Mesendoderm (in vitro differentiated cells): Measurements from ENCODE around the gene IL3.

Experiments
- DNase-seq: peaks from one replicate; pipeline ENCODE4 v3.0.0; 2013
- H2AK5ac ChIP-seq: 2 replicates; pipeline ENCODE4 v1.6.1; 2013; ENCODE audit warnings: low read length, inconsistent platforms
- H2BK120ac ChIP-seq: 2 replicates; pipeline ENCODE4 v1.6.1; 2013; ENCODE audit warnings: low read depth, mild to moderate bottlenecking, low read length, moderate library complexity, mixed read lengths
- H2BK15ac ChIP-seq: replicated peaks from 2 replicates; pipeline ENCODE4 v1.6.1; 2013; ENCODE audit warnings: low read depth, mild to moderate bottlenecking, moderate library complexity
- H2BK5ac ChIP-seq: 2 replicates; pipeline ENCODE4 v1.6.1; 2013; ENCODE audit warnings: low read length, inconsistent platforms
- H3K18ac ChIP-seq: 2 replicates; pipeline ENCODE4 v1.6.1; 2013; ENCODE audit warnings: mild to moderate bottlenecking, low read length, mixed read lengths
- H3K23ac ChIP-seq: one replicate; pipeline ENCODE4 v1.6.1; 2013; ENCODE audit warnings: low read length
- H3K27ac ChIP-seq: 2 replicates; pipeline ENCODE4 v1.5.1; 2013; ENCODE audit warnings: low read depth, mild to moderate bottlenecking, inconsistent platforms, low read length, moderate library complexity
- H3K27me3 ChIP-seq: 2 replicates; pipeline ENCODE4 v1.6.1; 2013; ENCODE audit warnings: low read length, control low read depth, mild to moderate bottlenecking, inconsistent platforms; ENCODE audit not compliant: insufficient read depth, poor library complexity
- H3K36me3 ChIP-seq: 2 replicates; pipeline ENCODE4 v1.6.1; 2013; ENCODE audit warnings: low read length, inconsistent platforms; ENCODE audit not compliant: control insufficient read depth, insufficient read depth
- H3K4ac ChIP-seq: one replicate; pipeline ENCODE4 v1.6.1; 2013; ENCODE audit warnings: low read depth, mild to moderate bottlenecking, low read length, moderate library complexity
- H3K4me1 ChIP-seq: 2 replicates; pipeline ENCODE4 v1.6.1; 2013; ENCODE audit warnings: low read depth, low read length, inconsistent platforms; ENCODE audit not compliant: control insufficient read depth
- H3K4me2 ChIP-seq: 2 replicates; pipeline ENCODE4 v1.6.1; 2013; ENCODE audit warnings: low read length
- H3K4me3 ChIP-seq: 2 replicates; pipeline ENCODE4 v1.5.1; 2013; ENCODE audit warnings: mild to moderate bottlenecking, low read length
- H3K56ac ChIP-seq: one replicate; pipeline ENCODE4 v1.6.1; 2013; ENCODE audit warnings: low read length
- H3K79me1 ChIP-seq: 2 replicates; pipeline ENCODE4 v1.6.1; 2013; ENCODE audit warnings: low read length, inconsistent platforms
- H3K79me2 ChIP-seq: 2 replicates; pipeline ENCODE4 v1.6.1; 2013; ENCODE audit warnings: mild to moderate bottlenecking, low read length; ENCODE audit not compliant: control insufficient read depth, insufficient read depth
- H3K9ac ChIP-seq: 2 replicates; pipeline ENCODE4 v1.6.1; 2013; ENCODE audit warnings: low read length, inconsistent platforms
- H4K5ac ChIP-seq: one replicate; pipeline ENCODE4 v1.6.1; 2013; ENCODE audit warnings: low read length
- H4K8ac ChIP-seq: one replicate; pipeline ENCODE4 v1.6.1; 2013; ENCODE audit warnings: low read depth, mild to moderate bottlenecking, control low read depth, low read length, moderate library complexity
- WGBS: extraction: QIAGEN DNeasy Blood & Tissue Kit; methylation state at CpG from one replicate; pipeline ENCODE4 v1.1.7; 2013; ENCODE audit warnings: low lambda C conversion rate, missing lambda C conversion rate; ENCODE audit not compliant: insufficient coverage; ENCODE audit errors: extremely low coverage; 5-methylcytosine and 5-hydroxymethylcytosine counted together

The IL3 gene

DNA sequence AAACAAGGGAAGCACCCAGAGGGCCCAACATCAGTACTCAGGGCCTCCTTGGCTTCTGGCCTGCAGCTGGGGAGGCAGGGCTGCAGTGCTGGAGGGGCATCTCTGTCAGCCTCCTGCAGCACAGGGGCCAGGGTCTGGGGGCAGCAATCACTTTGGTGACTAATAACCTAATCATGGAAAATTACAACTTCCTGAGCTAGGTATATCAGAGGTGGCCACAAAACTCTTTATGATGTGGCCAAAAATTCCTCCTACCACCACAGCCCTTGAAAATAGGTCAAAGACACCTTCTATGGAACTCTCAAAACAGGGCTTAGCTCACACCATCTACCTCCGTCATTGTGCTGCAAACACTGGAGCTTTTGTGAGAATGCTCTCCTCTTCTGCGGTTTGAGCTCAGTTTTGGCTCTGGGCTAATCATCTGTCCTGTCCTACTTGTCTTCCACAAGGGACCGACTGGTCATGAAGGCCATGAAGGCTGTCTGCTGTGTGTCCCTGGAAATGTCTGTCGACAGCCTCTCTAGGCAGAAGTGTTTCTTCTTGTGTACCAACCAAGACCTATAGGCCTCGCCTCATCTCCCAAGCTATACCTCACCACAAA lies 41.7 kb downstream of the IL3 start:
- Histone ChIP-seq H4K8ac (no peak overlapping the region), H3K4me1 (no peaks in the 10 kb centered on the region), H3K36me3 (no peaks in the 10 kb centered on the region), H3K18ac (no peak overlapping the region), H4K5ac (no peak overlapping the region), H3K79me1 (no peaks in the 10 kb centered on the region), H3K56ac (no peak overlapping the region), H3K23ac (no peak overlapping the region), H3K27ac (no peak overlapping the region), H2BK5ac (no peak overlapping the region), H2AK5ac (no peak overlapping the region), H2BK15ac (no peak overlapping the region), H3K9ac (no peak overlapping the region), H2BK120ac (no peak overlapping the region), H3K4me3 (no peak overlapping the region), H3K27me3 (no peaks in the 10 kb centered on the region), H3K4ac (no peak overlapping the region), H3K79me2 (no peaks in the 10 kb centered on the region), H3K4me2 (no peak overlapping the region)
- DNase-seq: no peak
- no CpG with 5 or more reads among the region's 5 CpGs for WGBS

DNA sequence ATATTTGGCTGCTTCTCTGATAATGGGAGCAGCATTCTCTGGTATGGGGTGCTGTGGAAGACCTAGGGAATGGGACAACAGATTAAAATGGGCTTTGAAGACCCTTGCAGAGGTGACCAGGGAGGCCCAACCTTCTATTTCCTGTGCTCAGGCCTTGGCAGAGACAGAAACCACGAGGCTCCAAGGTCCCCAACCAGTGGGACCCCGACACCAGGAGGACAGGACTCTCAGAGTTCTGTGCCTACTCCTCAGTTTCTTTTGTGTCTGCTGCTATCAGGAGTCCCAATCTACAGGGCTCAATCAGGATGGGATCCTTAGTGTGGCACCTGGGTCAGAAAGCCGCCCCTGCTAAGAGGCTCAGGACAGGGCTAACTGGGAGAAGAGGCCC lies 42.5 kb downstream of the IL3 start:
- H3K18ac ChIP-seq: no peak overlapping the region
- no CpG with 5 or more reads among the region's 3 CpGs for WGBS
- no peak overlapping the region for H4K5ac ChIP-seq
- no peak overlapping the region for H2BK5ac ChIP-seq
- no peaks in the 10 kb centered on the region for H3K27me3 ChIP-seq
- DNase-seq: no peak
- no peak overlapping the region for H2BK15ac ChIP-seq
- no peaks in the 10 kb centered on the region for H3K4me1 ChIP-seq
- no peak overlapping the region for H3K23ac ChIP-seq
- no peak overlapping the region for H4K8ac ChIP-seq
- H3K9ac ChIP-seq: no peak overlapping the region
- H3K4me2 ChIP-seq: no peak overlapping the region
- H2BK120ac ChIP-seq: no peak overlapping the region
- H3K4me3 ChIP-seq: no peak overlapping the region
- H3K36me3 ChIP-seq: no peaks in the 10 kb centered on the region
- no peak overlapping the region for H3K4ac ChIP-seq
- no peak overlapping the region for H2AK5ac ChIP-seq
- H3K27ac ChIP-seq: no peak overlapping the region
- H3K56ac ChIP-seq: no peak overlapping the region
- no peaks in the 10 kb centered on the region for H3K79me1 ChIP-seq
- no peaks in the 10 kb centered on the region for H3K79me2 ChIP-seq

DNA sequence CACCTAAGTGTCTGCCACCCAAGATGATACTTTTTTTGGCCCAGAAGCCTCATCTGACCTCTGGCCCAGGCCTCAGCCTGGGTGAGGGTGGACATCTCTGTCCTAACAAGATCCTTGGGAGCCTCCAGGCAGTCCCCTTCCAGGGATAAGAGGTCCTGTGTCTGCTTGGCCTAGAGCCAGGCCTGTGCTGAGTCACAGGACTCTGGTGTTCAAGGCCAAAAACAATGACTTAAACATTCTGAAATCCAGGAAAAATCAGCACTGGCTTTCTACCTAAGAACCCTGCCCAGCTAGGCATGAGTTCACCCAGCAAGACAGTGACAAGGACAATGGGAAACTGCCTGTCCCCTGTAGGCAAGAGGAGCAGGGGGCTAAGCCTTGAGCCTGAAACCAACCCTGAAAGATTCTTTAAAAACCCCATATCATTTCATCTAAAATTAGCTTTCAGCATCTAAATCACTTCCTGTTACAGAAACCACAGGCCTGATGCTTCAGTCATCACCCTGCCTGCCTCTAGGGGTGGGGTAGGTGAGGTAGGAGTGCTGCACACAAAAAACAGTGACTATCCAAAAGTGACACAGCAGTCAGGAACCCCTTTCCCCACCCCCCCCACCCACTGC lies 43.0 kb downstream of the IL3 start:
- no peak for DNase-seq
- Histone ChIP-seq H3K27ac (no peak overlapping the region), H2BK15ac (no peak overlapping the region)

DNA sequence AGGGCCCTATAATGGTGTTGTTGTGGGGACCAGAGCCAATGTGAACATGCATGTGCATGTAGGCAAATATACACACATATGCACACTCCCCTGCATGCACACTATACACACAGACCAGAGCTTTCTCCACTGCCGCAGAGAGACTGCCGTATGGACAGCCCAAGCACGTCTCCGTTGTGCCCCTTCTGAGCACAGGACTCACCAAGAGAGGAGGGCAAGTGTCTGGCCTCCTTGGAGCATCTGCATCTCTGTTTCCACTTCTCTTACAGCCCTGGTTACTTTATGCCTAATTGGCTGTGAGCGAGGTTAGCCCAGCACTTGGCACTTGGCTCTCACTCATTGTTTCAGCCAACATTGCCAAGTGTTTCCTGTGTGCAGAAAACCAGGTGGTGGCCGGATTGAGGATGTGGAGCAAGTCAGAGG lies 43.5 kb downstream of the IL3 start:
- no peaks in the 10 kb centered on the region for H3K36me3 ChIP-seq
- WGBS: no CpG with 5 or more reads among the region's 6 CpGs
- no peak overlapping the region for H3K27ac ChIP-seq
- no peak overlapping the region for H3K23ac ChIP-seq
- H3K9ac ChIP-seq: no peak overlapping the region
- no peak overlapping the region for H2BK120ac ChIP-seq
- H2BK5ac ChIP-seq: no peak overlapping the region
- no peaks in the 10 kb centered on the region for H3K27me3 ChIP-seq
- H4K8ac ChIP-seq: no peak overlapping the region
- no peaks in the 10 kb centered on the region for H3K79me2 ChIP-seq
- no peak overlapping the region for H3K56ac ChIP-seq
- H4K5ac ChIP-seq: no peak overlapping the region
- DNase-seq: no peak
- H3K4me1 ChIP-seq: no peaks in the 10 kb centered on the region
- no peaks in the 10 kb centered on the region for H3K79me1 ChIP-seq
- H2AK5ac ChIP-seq: no peak overlapping the region
- H2BK15ac ChIP-seq: no peak overlapping the region
- H3K4me2 ChIP-seq: no peak overlapping the region
- no peak overlapping the region for H3K4me3 ChIP-seq
- no peak overlapping the region for H3K18ac ChIP-seq
- H3K4ac ChIP-seq: no peak overlapping the region

More for the DNA sequence above, 43.0 kb downstream of the IL3 start:
- Histone ChIP-seq H3K36me3 (no peaks in the 10 kb centered on the region), H3K18ac (no peak overlapping the region), H4K5ac (no peak overlapping the region), H3K4me1 (no peaks in the 10 kb centered on the region), H3K9ac (no peak overlapping the region), H3K27me3 (no peaks in the 10 kb centered on the region), H4K8ac (no peak overlapping the region), H3K4ac (no peak overlapping the region), H2AK5ac (no peak overlapping the region), H2BK120ac (no peak overlapping the region), H3K79me1 (no peaks in the 10 kb centered on the region), H3K4me3 (no peak overlapping the region), H3K56ac (no peak overlapping the region), H3K23ac (no peak overlapping the region), H3K4me2 (no peak overlapping the region), H3K79me2 (no peaks in the 10 kb centered on the region), H2BK5ac (no peak overlapping the region)

DNA sequence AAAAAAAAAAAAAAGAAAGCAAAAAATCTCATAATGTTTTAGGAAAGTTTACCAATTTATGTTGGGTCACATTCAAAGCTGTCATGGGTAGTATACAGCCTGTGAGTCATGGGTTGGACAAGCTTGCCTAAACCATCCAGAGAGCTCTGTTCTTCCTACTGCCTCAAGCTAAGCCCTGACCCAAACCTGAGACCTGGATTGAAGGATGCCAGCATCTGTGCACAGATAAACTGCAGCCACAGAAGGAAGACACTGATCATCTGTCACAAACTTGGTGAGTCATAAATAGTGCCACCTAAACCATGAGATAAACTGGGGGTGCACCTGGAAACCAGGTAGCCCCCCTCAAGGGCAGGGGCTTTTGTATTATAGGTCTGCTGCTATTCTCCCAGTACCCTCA lies 44.1 kb downstream of the IL3 start:
- DNase-seq: no peak
- no peak overlapping the region for H2AK5ac ChIP-seq
- no peak overlapping the region for H3K23ac ChIP-seq

DNA sequence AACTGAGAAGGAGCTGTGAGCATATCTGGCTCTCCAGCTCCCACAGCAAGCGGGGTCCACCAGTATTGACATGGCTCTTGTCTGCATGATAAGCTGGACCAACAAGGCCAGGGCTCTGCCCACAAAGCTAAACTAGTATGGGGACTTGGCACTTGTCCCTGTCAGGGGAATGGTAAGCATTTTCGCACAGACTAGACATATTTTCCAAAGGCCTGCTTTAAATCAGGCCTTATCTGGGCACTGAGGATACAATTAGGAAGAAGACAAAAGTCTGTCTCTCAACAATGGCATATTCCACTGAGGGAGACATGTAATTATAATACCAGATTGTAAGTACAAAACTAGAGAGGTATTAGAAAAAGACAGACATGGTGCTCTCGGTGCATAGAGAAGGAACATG lies 45.2 kb downstream of the IL3 start:
- Histone ChIP-seq H3K79me2 (no peaks in the 10 kb centered on the region), H3K9ac (no peak overlapping the region), H3K36me3 (no peaks in the 10 kb centered on the region), H4K5ac (no peak overlapping the region), H3K23ac (no peak overlapping the region), H3K27ac (no peak overlapping the region), H2AK5ac (no peak overlapping the region), H3K27me3 (no peaks in the 10 kb centered on the region), H3K4me3 (no peak overlapping the region), H3K56ac (no peak overlapping the region), H3K4me2 (no peak overlapping the region), H2BK120ac (no peak overlapping the region), H2BK5ac (no peak overlapping the region), H4K8ac (no peak overlapping the region), H2BK15ac (no peak overlapping the region), H3K79me1 (no peaks in the 10 kb centered on the region), H3K18ac (no peak overlapping the region), H3K4me1 (no peaks in the 10 kb centered on the region), H3K4ac (no peak overlapping the region)
- no peak for DNase-seq
- whole genome bisulfite sequencing: no CpG with 5 or more reads among the region's 3 CpGs

More for the DNA sequence above, 44.1 kb downstream of the IL3 start:
- H3K4me2 ChIP-seq: no peak overlapping the region
- no peak overlapping the region for H3K9ac ChIP-seq
- no peaks in the 10 kb centered on the region for H3K79me2 ChIP-seq
- H3K27ac ChIP-seq: no peak overlapping the region
- H2BK120ac ChIP-seq: no peak overlapping the region
- no peak overlapping the region for H2BK15ac ChIP-seq
- H3K56ac ChIP-seq: no peak overlapping the region
- no peaks in the 10 kb centered on the region for H3K27me3 ChIP-seq
- H2BK5ac ChIP-seq: no peak overlapping the region
- H3K4ac ChIP-seq: no peak overlapping the region
- H4K5ac ChIP-seq: no peak overlapping the region
- no peaks in the 10 kb centered on the region for H3K79me1 ChIP-seq
- no peak overlapping the region for H4K8ac ChIP-seq
- no peak overlapping the region for H3K18ac ChIP-seq
- no peak overlapping the region for H3K4me3 ChIP-seq
- H3K36me3 ChIP-seq: no peaks in the 10 kb centered on the region
- H3K4me1 ChIP-seq: no peaks in the 10 kb centered on the region
